ENCODE data around the gene PBX3. TPM values are rescaled to one million over a fixed set of nuclear protein-coding genes. Genes with fewer than 3 reads are reported as not detected.

The PBX3 gene
- total and polyA plus RNA-seq, 2 donors (not counting 1 experiment from before 2014, with no cell fraction given), result 15.5 to 39.0 TPM

DNA sequence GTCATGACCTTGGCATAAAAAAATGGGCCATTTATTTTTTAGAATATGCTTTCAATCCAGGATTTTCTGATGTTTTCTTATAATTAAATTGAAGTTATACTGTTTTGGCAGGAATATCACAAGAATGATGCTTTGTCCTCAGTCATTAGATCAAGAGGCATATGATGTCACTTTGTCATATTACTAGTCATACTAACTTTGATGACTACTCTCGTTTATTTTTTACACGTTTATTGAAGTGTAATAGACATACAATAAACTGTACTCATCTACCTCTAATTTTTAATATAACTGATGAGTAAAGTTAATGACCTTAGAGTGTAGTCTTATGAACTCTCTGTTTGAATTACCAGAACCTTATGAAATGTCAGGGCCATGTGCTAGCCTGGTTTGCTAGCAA, 56.4 kb downstream of the PBX3 start:
- TF ChIP-seq, protein P1, sequence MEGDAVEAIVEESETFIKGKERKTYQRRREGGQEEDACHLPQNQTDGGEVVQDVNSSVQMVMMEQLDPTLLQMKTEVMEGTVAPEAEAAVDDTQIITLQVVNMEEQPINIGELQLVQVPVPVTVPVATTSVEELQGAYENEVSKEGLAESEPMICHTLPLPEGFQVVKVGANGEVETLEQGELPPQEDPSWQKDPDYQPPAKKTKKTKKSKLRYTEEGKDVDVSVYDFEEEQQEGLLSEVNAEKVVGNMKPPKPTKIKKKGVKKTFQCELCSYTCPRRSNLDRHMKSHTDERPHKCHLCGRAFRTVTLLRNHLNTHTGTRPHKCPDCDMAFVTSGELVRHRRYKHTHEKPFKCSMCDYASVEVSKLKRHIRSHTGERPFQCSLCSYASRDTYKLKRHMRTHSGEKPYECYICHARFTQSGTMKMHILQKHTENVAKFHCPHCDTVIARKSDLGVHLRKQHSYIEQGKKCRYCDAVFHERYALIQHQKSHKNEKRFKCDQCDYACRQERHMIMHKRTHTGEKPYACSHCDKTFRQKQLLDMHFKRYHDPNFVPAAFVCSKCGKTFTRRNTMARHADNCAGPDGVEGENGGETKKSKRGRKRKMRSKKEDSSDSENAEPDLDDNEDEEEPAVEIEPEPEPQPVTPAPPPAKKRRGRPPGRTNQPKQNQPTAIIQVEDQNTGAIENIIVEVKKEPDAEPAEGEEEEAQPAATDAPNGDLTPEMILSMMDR (IDR thresholded peaks at IDR 0.05), result no peak
- no peak for TF ChIP-seq EZH2 (IDR thresholded peaks at IDR 0.05; ENCODE audit: borderline replicate concordance, insufficient read depth, low read depth, low read length, poor library complexity, severe bottlenecking)
- H3K27ac ChIP-seq (ENCODE audit: low read length in 2 of 2), result no peak overlapping the region
- no peak overlapping the region for H2AFZ ChIP-seq (ENCODE audit: insufficient read depth, low read depth, low read length, poor library complexity, severe bottlenecking)
- no CpG with 5 or more reads among the region's 2 CpGs for WGBS (ENCODE audit: insufficient coverage)
- no peaks in the 10 kb centered on the region for H3K27me3 Mint-ChIP-seq
- H3K79me2 ChIP-seq (ENCODE audit: control insufficient read depth, insufficient read depth, low read length), result peaks cover 26% of the 10 kb centered on the region
- CTCF ChIA-PET, result no interaction called here
- no peaks in the 10 kb centered on the region for H4K20me1 ChIP-seq (ENCODE audit: control insufficient read depth, insufficient read depth, low read length, poor library complexity, severe bottlenecking)
- DNase-seq (no peak), ATAC-seq (ENCODE audit: low read depth) (no peak)
- no peak overlapping the region for H3K4me3 ChIP-seq (ENCODE audit: control extremely low read depth in 1 of 5, extremely low read depth in 1 of 5, insufficient read depth in 1 of 5, low read depth in 2 of 5, low read length in 4 of 5)
- H3K4me1 ChIP-seq (ENCODE audit: control insufficient read depth in 2 of 2, insufficient read depth in 2 of 2, low read length in 2 of 2), result no peaks in the 10 kb centered on the region
- H3K36me3 ChIP-seq (replicated peaks in 1 of 2; ENCODE audit: control extremely low read depth in 1 of 2, control insufficient read depth in 1 of 2, extremely low read depth in 1 of 2, insufficient read depth in 2 of 2, low read length in 1 of 2), result no peaks in the 10 kb centered on the region
- no peaks in the 10 kb centered on the region for H3K9me3 Mint-ChIP-seq (ENCODE audit: insufficient read depth)
- intact Hi-C loops (cut with micrococcal nuclease), result no loop called here
- H3K4me1 Mint-ChIP-seq, result no peaks in the 10 kb centered on the region
- no peak overlapping the region for H3K27ac Mint-ChIP-seq
- H3K27me3 ChIP-seq (replicated peaks in 1 of 4; ENCODE audit: control extremely low read depth in 1 of 4, control insufficient read depth in 3 of 4, insufficient read depth in 4 of 4, low read length in 3 of 4), result no peaks in the 10 kb centered on the region
- H3K4me3 Mint-ChIP-seq, result no peak overlapping the region
- H3K9me3 ChIP-seq (ENCODE audit: control extremely low read depth in 1 of 3, control insufficient read depth in 2 of 3, insufficient read depth in 1 of 3, low read length in 2 of 3), result no peaks in the 10 kb centered on the region
- no peak overlapping the region for H3K9ac ChIP-seq (ENCODE audit: low read length)
- no peak overlapping the region for H3K4me2 ChIP-seq (replicated peaks; ENCODE audit: low read depth, low read length, poor library complexity, severe bottlenecking)
- POLR2A ChIA-PET, result no interaction called here

DNA sequence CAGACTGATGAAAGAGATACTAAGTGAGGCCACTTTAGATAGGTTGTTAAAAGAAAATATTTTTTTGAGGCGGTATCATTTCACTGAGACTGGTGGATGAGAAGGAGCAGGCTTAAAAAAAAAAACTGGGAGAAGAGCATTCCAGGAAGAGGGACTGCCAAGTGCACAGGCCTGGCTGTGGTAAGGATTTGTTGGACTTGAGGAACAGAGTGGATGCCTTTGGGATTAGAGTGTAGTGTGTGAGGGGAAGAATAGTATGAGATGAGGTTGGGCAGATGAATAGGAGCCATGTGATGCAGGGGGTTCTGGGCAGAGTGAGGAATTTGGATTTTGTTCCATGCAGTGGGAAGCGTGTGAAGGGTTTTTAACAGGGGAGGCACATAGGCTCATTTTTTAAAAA, 57.9 kb downstream of the PBX3 start:
- DNase-seq, result no peak
- no peak for ATAC-seq (ENCODE audit: low read depth)
- Histone ChIP-seq H3K27ac (ENCODE audit: low read length in 2 of 2) (no peak overlapping the region), H3K36me3 (replicated peaks in 1 of 2; ENCODE audit: control extremely low read depth in 1 of 2, control insufficient read depth in 1 of 2, extremely low read depth in 1 of 2, insufficient read depth in 2 of 2, low read length in 1 of 2) (no peaks in the 10 kb centered on the region), H3K79me2 (ENCODE audit: control insufficient read depth, insufficient read depth, low read length) (peaks cover 26% of the 10 kb centered on the region), H3K4me3 (ENCODE audit: control extremely low read depth in 1 of 5, extremely low read depth in 1 of 5, insufficient read depth in 1 of 5, low read depth in 2 of 5, low read length in 4 of 5) (no peak overlapping the region), H3K27me3 (replicated peaks in 1 of 4; ENCODE audit: control extremely low read depth in 1 of 4, control insufficient read depth in 3 of 4, insufficient read depth in 4 of 4, low read length in 3 of 4) (no peaks in the 10 kb centered on the region), H3K4me1 (ENCODE audit: control insufficient read depth in 2 of 2, insufficient read depth in 2 of 2, low read length in 2 of 2) (no peaks in the 10 kb centered on the region), H4K20me1 (ENCODE audit: control insufficient read depth, insufficient read depth, low read length, poor library complexity, severe bottlenecking) (no peaks in the 10 kb centered on the region), H3K9me3 (ENCODE audit: control extremely low read depth in 1 of 3, control insufficient read depth in 2 of 3, insufficient read depth in 1 of 3, low read length in 2 of 3) (no peaks in the 10 kb centered on the region), H2AFZ (ENCODE audit: insufficient read depth, low read depth, low read length, poor library complexity, severe bottlenecking) (no peak overlapping the region), H3K4me2 (replicated peaks; ENCODE audit: low read depth, low read length, poor library complexity, severe bottlenecking) (no peak overlapping the region), H3K9ac (ENCODE audit: low read length) (no peak overlapping the region)
- no peak overlapping the region for H3K4me3 Mint-ChIP-seq
- no peak overlapping the region for H3K27ac Mint-ChIP-seq
- intact Hi-C loops (cut with micrococcal nuclease), result no loop called here
- TF ChIP-seq EZH2 (IDR thresholded peaks at IDR 0.05; ENCODE audit: borderline replicate concordance, insufficient read depth, low read depth, low read length, poor library complexity, severe bottlenecking), result no peak
- TF ChIP-seq, protein P1 (IDR thresholded peaks at IDR 0.05), result no peak
- H3K9me3 Mint-ChIP-seq (ENCODE audit: insufficient read depth), result no peaks in the 10 kb centered on the region
- 100% methylated on average over 2 of the region's 2 CpGs for WGBS (ENCODE audit: insufficient coverage)
- CTCF ChIA-PET, result no interaction called here
- POLR2A ChIA-PET, result interaction anchor here (0.6 kb wide), 1 partner anchor 16 kb away, joined by 5 read pairs; no protein-coding TSS in a partner anchor
- no peaks in the 10 kb centered on the region for H3K27me3 Mint-ChIP-seq
- H3K4me1 Mint-ChIP-seq, result no peaks in the 10 kb centered on the region

Data from B cell (primary cell).